GM23338 (cell line): ENCODE data around the gene DCP1B. TPM values are rescaled to one million over a fixed set of nuclear protein-coding genes. Genes with fewer than 3 reads are reported as not detected.

Experiments
- ATAC-seq: fragments of 200-7000 bp; cut with Tn5 transposase; 3 replicates; pipeline ENCODE4 v1.9.1; 2020
- DNase-seq: peaks from one replicate; pipeline ENCODE4 v3.0.0-alpha.2; 2015; ENCODE audit warnings: low spot score
- H2AFZ ChIP-seq: fragments of 200-600 bp; sonication (generic); 2 replicates; pipeline ENCODE4 v1.8.0; 2016; ENCODE audit warnings: antibody characterized with exemption, mild to moderate bottlenecking, moderate library complexity
- H3F3A ChIP-seq: fragments of 200-600 bp; sonication (generic); replicated peaks from 2 replicates; pipeline ENCODE4 v1.8.0; 2017; ENCODE audit warnings: antibody characterized with exemption, mixed run types, low read depth
- H3K27ac ChIP-seq: fragments of 200-600 bp; sonication (generic); 2 replicates; pipeline ENCODE4 v1.6.1; 2016; ENCODE audit warnings: low read depth
- H3K27me3 ChIP-seq: fragments of 200-600 bp; sonication (generic); 2 replicates; pipeline ENCODE4 v1.8.0; 2016; ENCODE audit warnings: mild to moderate bottlenecking, mixed run types, moderate library complexity; ENCODE audit not compliant: insufficient read depth
- H3K36me3 ChIP-seq: fragments of 200-600 bp; sonication (generic); 2 replicates; pipeline ENCODE4 v1.8.0; 2016; ENCODE audit warnings: mild to moderate bottlenecking; ENCODE audit not compliant: insufficient read depth
- H3K4me1 ChIP-seq: fragments of 200-600 bp; sonication (generic); 2 replicates; pipeline ENCODE4 v1.8.0; 2016; ENCODE audit warnings: mild to moderate bottlenecking, moderate library complexity; ENCODE audit not compliant: insufficient read depth
- H3K4me2 ChIP-seq: fragments of 200-600 bp; sonication (generic); 2 replicates; pipeline ENCODE4 v1.7.1; 2017; ENCODE audit warnings: mixed run types
- H3K4me3 ChIP-seq: fragments of 200-600 bp; sonication (generic); 2 replicates; pipeline ENCODE4 v1.6.1; 2016; ENCODE audit warnings: mixed run types
- H3K79me2 ChIP-seq: fragments of 200-600 bp; sonication (generic); replicated peaks from 2 replicates; pipeline ENCODE4 v1.8.0; 2017; ENCODE audit warnings: mild to moderate bottlenecking; ENCODE audit not compliant: insufficient read depth
- H3K9me2 ChIP-seq: fragments of 200-600 bp; sonication (generic); 2 replicates; pipeline ENCODE4 v1.8.0; 2017; ENCODE audit not compliant: insufficient read depth
- H4K20me1 ChIP-seq: fragments of 200-600 bp; sonication (generic); replicated peaks from 2 replicates; pipeline ENCODE4 v1.8.0; 2017; ENCODE audit warnings: mild to moderate bottlenecking; ENCODE audit not compliant: insufficient read depth
- H3K27ac Mint-ChIP-seq: 2 replicates; pipeline ENCODE4 v1.8.0; 2020; ENCODE audit warnings: inconsistent platforms, mild to moderate bottlenecking, moderate library complexity, mixed read lengths
- H3K27me3 Mint-ChIP-seq: 3 replicates; pipeline ENCODE4 v1.8.0; 2022; ENCODE audit warnings: low read depth, mild to moderate bottlenecking, moderate library complexity, mixed read lengths, inconsistent platforms; ENCODE audit not compliant: insufficient read depth, poor library complexity
- H3K36me3 Mint-ChIP-seq: 3 replicates; pipeline ENCODE4 v1.8.0; 2021; ENCODE audit warnings: low read depth, mild to moderate bottlenecking, inconsistent platforms, moderate library complexity, mixed read lengths
- H3K4me1 Mint-ChIP-seq: 3 replicates; pipeline ENCODE4 v1.8.0; 2020; ENCODE audit warnings: mild to moderate bottlenecking, inconsistent platforms, mixed read lengths
- H3K4me3 Mint-ChIP-seq: 3 replicates; pipeline ENCODE4 v1.8.0; 2021; ENCODE audit warnings: moderate library complexity, mild to moderate bottlenecking, inconsistent platforms, mixed read lengths
- H3K9me3 Mint-ChIP-seq: 3 replicates; pipeline ENCODE4 v1.8.0; 2020; ENCODE audit warnings: moderate library complexity, mild to moderate bottlenecking, inconsistent platforms, mixed read lengths
- EZH2 ChIP-seq: fragments of 200-600 bp; sonication (generic); IDR thresholded peaks from one replicate; pipeline ENCODE4 v1.8.0; 2017; ENCODE audit warnings: antibody characterized with exemption, mild to moderate bottlenecking, low read depth; ENCODE audit not compliant: unreplicated experiment
- ZNF114 ChIP-seq: fragments of 250-450 bp; sonication (Bioruptor Pico); IDR thresholded peaks from 2 replicates; pipeline ENCODE4 v1.5.0; 2020; ENCODE audit warnings: mild to moderate bottlenecking, moderate library complexity
- ZNF462 ChIP-seq: fragments of 250-450 bp; sonication (Bioruptor Pico); IDR thresholded peaks from 2 replicates; pipeline ENCODE4 v1.5.0; 2020; ENCODE audit warnings: mild to moderate bottlenecking, moderate library complexity
- polyA plus RNA-seq: library from polyadenylated mRNA; unstranded; fragments of >200 nt; fragmentation: Nextera tagmentation; extraction: Ambion mirVana; gene quantifications from 2 replicates; pipeline ENCODE4 v1.2.1, GENCODE V29; 2016
- total RNA-seq: library from RNA; depleted of rRNA; stranded (reverse); fragments of >200 nt; shearing (Covaris generic); gene quantifications from 2 replicates; pipeline ENCODE4 v1.2.3, GENCODE V29; 2014
- TF ChIP-seq, protein P1 (sequence below): IDR thresholded peaks from one replicate; pipeline ENCODE4 v1.6.1; 2018; ENCODE audit warnings: antibody characterized with exemption; ENCODE audit not compliant: unreplicated experiment

Gene DCP1B
- total and polyA plus RNA-seq, 2 experiments from 2014 or later = 24.4 to 29.8 TPM

DNA sequence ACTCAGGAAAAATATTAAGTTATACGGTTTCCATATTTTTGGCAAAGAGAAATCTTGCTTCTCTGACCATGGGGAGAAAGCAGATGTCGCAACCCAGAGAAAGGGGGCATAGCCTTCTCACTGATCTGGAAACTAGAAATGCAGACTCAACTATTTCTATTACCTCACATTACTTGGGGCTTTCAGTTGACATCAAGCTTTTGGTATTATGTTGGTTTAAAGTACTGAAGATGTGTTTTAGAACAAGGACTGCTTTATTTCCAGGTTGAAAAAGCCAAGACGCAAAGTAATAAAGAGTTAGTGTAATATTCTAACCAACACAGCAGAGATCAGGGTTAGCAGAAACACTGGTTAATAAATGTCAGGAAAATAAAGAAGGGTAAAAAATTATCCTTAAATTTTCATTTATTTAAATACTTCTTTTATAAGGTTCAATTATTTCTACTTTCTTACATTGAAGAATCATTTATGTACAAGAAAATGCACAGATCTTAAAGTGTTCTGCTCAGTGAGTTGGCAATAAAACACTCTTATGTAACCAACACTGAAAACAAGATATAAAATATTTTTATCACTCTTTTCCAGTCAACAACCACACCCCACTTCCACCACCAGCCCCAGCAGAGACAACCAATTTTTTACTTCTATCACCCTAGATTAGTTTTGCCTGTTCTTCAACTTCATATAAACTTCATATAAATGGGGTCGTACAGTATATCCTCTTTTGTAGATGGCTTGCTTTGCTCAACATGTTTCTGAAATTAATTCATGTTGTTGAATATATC lies 26.0 kb downstream of the DCP1B start (continued):
- TF ChIP-seq ZNF462 (CRISPR knock-in tag) = no peak
- no peak for TF ChIP-seq ZNF114 (CRISPR knock-in tag)
- TF ChIP-seq, protein P1, sequence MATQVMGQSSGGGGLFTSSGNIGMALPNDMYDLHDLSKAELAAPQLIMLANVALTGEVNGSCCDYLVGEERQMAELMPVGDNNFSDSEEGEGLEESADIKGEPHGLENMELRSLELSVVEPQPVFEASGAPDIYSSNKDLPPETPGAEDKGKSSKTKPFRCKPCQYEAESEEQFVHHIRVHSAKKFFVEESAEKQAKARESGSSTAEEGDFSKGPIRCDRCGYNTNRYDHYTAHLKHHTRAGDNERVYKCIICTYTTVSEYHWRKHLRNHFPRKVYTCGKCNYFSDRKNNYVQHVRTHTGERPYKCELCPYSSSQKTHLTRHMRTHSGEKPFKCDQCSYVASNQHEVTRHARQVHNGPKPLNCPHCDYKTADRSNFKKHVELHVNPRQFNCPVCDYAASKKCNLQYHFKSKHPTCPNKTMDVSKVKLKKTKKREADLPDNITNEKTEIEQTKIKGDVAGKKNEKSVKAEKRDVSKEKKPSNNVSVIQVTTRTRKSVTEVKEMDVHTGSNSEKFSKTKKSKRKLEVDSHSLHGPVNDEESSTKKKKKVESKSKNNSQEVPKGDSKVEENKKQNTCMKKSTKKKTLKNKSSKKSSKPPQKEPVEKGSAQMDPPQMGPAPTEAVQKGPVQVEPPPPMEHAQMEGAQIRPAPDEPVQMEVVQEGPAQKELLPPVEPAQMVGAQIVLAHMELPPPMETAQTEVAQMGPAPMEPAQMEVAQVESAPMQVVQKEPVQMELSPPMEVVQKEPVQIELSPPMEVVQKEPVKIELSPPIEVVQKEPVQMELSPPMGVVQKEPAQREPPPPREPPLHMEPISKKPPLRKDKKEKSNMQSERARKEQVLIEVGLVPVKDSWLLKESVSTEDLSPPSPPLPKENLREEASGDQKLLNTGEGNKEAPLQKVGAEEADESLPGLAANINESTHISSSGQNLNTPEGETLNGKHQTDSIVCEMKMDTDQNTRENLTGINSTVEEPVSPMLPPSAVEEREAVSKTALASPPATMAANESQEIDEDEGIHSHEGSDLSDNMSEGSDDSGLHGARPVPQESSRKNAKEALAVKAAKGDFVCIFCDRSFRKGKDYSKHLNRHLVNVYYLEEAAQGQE = no peak

- Histone ChIP-seq H3K9me2 (no peaks in the 10 kb centered on the region), H2AFZ (no peak overlapping the region), H4K20me1 (no peaks in the 10 kb centered on the region), H3K27ac (no peak overlapping the region), H3F3A (no peaks in the 10 kb centered on the region), H3K36me3 (no peaks in the 10 kb centered on the region), H3K27me3 (no peaks in the 10 kb centered on the region), H3K4me3 (no peak overlapping the region), H3K4me2 (no peak overlapping the region), H3K79me2 (no peaks in the 10 kb centered on the region), H3K4me1 (peaks cover 10% of the 10 kb centered on the region; the same call in 1 of the 2 replicates)
- Mint-ChIP-seq H3K27ac (no peak overlapping the region), H3K4me3 (no peak overlapping the region), H3K36me3 (no peaks in the 10 kb centered on the region), H3K9me3 (no peaks in the 10 kb centered on the region), H3K4me1 (peaks cover 23% of the 10 kb centered on the region), H3K27me3 (no peaks in the 10 kb centered on the region)
- no peak for TF ChIP-seq EZH2
- TF ChIP-seq ZNF114 (CRISPR knock-in tag) = no peak
- DNase-seq (no peak), ATAC-seq (no peak)
Measured at GRCh38 chr12:1977588-1977987, 26.7 kb downstream of the DCP1B start.
